ENCODE results near the gene ACSS3.

Gene ACSS3

DNA sequence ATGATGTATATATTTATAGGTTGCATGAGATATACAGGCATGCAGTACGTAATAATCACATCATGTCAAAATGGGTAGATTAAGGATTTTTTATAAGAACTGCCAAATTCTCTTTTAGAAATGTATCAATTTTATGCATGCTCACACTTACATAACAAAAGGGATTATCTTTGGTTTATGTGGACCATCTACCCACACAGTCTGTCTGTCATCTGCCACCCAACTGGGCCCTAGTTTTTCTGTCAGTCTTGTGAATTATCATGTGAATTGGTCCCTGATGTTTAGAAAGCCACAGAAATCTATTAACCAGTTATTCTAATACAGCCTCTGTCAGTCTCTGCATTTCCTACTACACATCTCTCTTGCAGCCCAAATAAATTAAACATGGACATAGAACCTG, 133.4 kb downstream of the ACSS3 start:
- H3K27me3 ChIP-seq (ENCODE audit: insufficient read depth, poor library complexity, severe bottlenecking): no peaks in the 10 kb centered on the region
- H3K36me3 ChIP-seq (ENCODE audit: low read depth): no peaks in the 10 kb centered on the region
- no peak overlapping the region for H3K4me3 ChIP-seq (ENCODE audit: severe bottlenecking)
- no peak overlapping the region for H3K27ac ChIP-seq (ENCODE audit: poor library complexity, severe bottlenecking)
- no peaks in the 10 kb centered on the region for H3K4me1 ChIP-seq (ENCODE audit: insufficient read depth, poor library complexity, severe bottlenecking)
- ATAC-seq (ENCODE audit: low read depth) (no peak), DNase-seq (ENCODE audit: low spot score) (no peak)
- H3K9me3 ChIP-seq (ENCODE audit: severe bottlenecking): no peaks in the 10 kb centered on the region
- TF ChIP-seq, protein P1, sequence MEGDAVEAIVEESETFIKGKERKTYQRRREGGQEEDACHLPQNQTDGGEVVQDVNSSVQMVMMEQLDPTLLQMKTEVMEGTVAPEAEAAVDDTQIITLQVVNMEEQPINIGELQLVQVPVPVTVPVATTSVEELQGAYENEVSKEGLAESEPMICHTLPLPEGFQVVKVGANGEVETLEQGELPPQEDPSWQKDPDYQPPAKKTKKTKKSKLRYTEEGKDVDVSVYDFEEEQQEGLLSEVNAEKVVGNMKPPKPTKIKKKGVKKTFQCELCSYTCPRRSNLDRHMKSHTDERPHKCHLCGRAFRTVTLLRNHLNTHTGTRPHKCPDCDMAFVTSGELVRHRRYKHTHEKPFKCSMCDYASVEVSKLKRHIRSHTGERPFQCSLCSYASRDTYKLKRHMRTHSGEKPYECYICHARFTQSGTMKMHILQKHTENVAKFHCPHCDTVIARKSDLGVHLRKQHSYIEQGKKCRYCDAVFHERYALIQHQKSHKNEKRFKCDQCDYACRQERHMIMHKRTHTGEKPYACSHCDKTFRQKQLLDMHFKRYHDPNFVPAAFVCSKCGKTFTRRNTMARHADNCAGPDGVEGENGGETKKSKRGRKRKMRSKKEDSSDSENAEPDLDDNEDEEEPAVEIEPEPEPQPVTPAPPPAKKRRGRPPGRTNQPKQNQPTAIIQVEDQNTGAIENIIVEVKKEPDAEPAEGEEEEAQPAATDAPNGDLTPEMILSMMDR (IDR thresholded peaks at IDR 0.05; ENCODE audit: poor library complexity, severe bottlenecking): no peak

- no peaks in the 10 kb centered on the region for H3K4me1 ChIP-seq (ENCODE audit: insufficient read depth, poor library complexity, severe bottlenecking)
- TF ChIP-seq, protein P1 (IDR thresholded peaks at IDR 0.05; ENCODE audit: poor library complexity, severe bottlenecking): no peak
- DNase-seq (ENCODE audit: low spot score) (no peak), ATAC-seq (ENCODE audit: low read depth) (no peak)
- H3K27ac ChIP-seq (ENCODE audit: poor library complexity, severe bottlenecking): no peak overlapping the region
- H3K9me3 ChIP-seq (ENCODE audit: severe bottlenecking): no peaks in the 10 kb centered on the region
- H3K36me3 ChIP-seq (ENCODE audit: low read depth): no peaks in the 10 kb centered on the region
- no peak overlapping the region for H3K4me3 ChIP-seq (ENCODE audit: severe bottlenecking)
- H3K27me3 ChIP-seq (ENCODE audit: insufficient read depth, poor library complexity, severe bottlenecking): no peaks in the 10 kb centered on the region
Measured at GRCh38 chr12:81212996-81213696, 135.3 kb downstream of the ACSS3 start.

GRCh38 chr12:81216739-81217138, 138.9 kb downstream of the ACSS3 start:
- no peaks in the 10 kb centered on the region for H3K4me1 ChIP-seq (ENCODE audit: insufficient read depth, poor library complexity, severe bottlenecking)
- H3K36me3 ChIP-seq (ENCODE audit: low read depth): no peaks in the 10 kb centered on the region
- TF ChIP-seq, protein P1 (IDR thresholded peaks at IDR 0.05; ENCODE audit: poor library complexity, severe bottlenecking): no peak
- no peaks in the 10 kb centered on the region for H3K9me3 ChIP-seq (ENCODE audit: severe bottlenecking)
- no peaks in the 10 kb centered on the region for H3K27me3 ChIP-seq (ENCODE audit: insufficient read depth, poor library complexity, severe bottlenecking)
- H3K4me3 ChIP-seq (ENCODE audit: severe bottlenecking): no peak overlapping the region
- H3K27ac ChIP-seq (ENCODE audit: poor library complexity, severe bottlenecking): no peak overlapping the region
- no peak for DNase-seq (ENCODE audit: low spot score)
- ATAC-seq (ENCODE audit: low read depth): no peak

- TF ChIP-seq, protein P1 (IDR thresholded peaks at IDR 0.05; ENCODE audit: poor library complexity, severe bottlenecking): no peak
- Histone ChIP-seq H3K27ac (ENCODE audit: poor library complexity, severe bottlenecking) (no peak overlapping the region), H3K4me1 (ENCODE audit: insufficient read depth, poor library complexity, severe bottlenecking) (no peaks in the 10 kb centered on the region), H3K27me3 (ENCODE audit: insufficient read depth, poor library complexity, severe bottlenecking) (no peaks in the 10 kb centered on the region), H3K36me3 (ENCODE audit: low read depth) (no peaks in the 10 kb centered on the region), H3K9me3 (ENCODE audit: severe bottlenecking) (no peaks in the 10 kb centered on the region), H3K4me3 (ENCODE audit: severe bottlenecking) (no peak overlapping the region)
- DNase-seq (ENCODE audit: low spot score) (no peak), ATAC-seq (ENCODE audit: low read depth) (no peak)
Measured at GRCh38 chr12:81221681-81222080, 143.8 kb downstream of the ACSS3 start.

- Histone ChIP-seq H3K9me3 (ENCODE audit: severe bottlenecking) (no peaks in the 10 kb centered on the region), H3K27ac (ENCODE audit: poor library complexity, severe bottlenecking) (no peak overlapping the region), H3K4me3 (ENCODE audit: severe bottlenecking) (no peak overlapping the region), H3K36me3 (ENCODE audit: low read depth) (no peaks in the 10 kb centered on the region), H3K27me3 (ENCODE audit: insufficient read depth, poor library complexity, severe bottlenecking) (no peaks in the 10 kb centered on the region), H3K4me1 (ENCODE audit: insufficient read depth, poor library complexity, severe bottlenecking) (no peaks in the 10 kb centered on the region)
- ATAC-seq (ENCODE audit: low read depth) (no peak), DNase-seq (ENCODE audit: low spot score) (no peak)
- TF ChIP-seq, protein P1 (IDR thresholded peaks at IDR 0.05; ENCODE audit: poor library complexity, severe bottlenecking): no peak
Measured at GRCh38 chr12:81222846-81223592, 145.1 kb downstream of the ACSS3 start.

Measured in RWPE2 (cell line).